Heart left ventricle (tissue), 16 donors: ENCODE results near the gene TSPAN15. TPM values are rescaled to one million over a fixed set of nuclear protein-coding genes. Genes with fewer than 3 reads are reported as not detected.

ENCODE experiments used
- ATAC-seq, 4 donors: fragments of 200-7000 bp; cut with Tn5 transposase; one replicate each; pipeline ENCODE4 v1.9.1; 2020 to 2022; ENCODE audit warnings: moderate library complexity in 4 of 4, mild to moderate bottlenecking in 3 of 4, moderate number of reproducible peaks in 1 of 4
- DNase-seq, 5 donors: peaks; one replicate each; pipeline ENCODE4 v3.0.0-alpha.2; 2020
- H3K27ac ChIP-seq, 12 donors: fragments of 200-600 bp; sonication (generic) in 4 of 12; one replicate each; pipeline versions ENCODE4 v1.5.0 to v1.8.0; 2016 to 2022; ENCODE audit warnings: mild to moderate bottlenecking in 2 of 12
- H3K27me3 ChIP-seq, 9 donors: fragments of 200-600 bp; sonication (generic) in 2 of 9; one replicate each; pipeline versions ENCODE4 v1.5.1 to v1.8.0; 2016 to 2022; ENCODE audit warnings: mild to moderate bottlenecking in 3 of 9
- H3K36me3 ChIP-seq, 9 donors: fragments of 200-600 bp; sonication (generic) in 2 of 9; one replicate each; pipeline versions ENCODE4 v1.5.0 to v1.8.0; 2018 to 2022; ENCODE audit warnings: mild to moderate bottlenecking in 2 of 9
- H3K4me1 ChIP-seq, 12 donors: fragments of 200-600 bp; sonication (generic) in 4 of 12; one replicate each; pipeline versions ENCODE4 v1.5.0 to v1.8.0; 2016 to 2022; ENCODE audit warnings: mild to moderate bottlenecking in 3 of 12
- H3K4me3 ChIP-seq, 12 donors: fragments of 200-600 bp; sonication (generic) in 4 of 12; one replicate each; pipeline versions ENCODE4 v1.5.0 to v1.8.0; 2017 to 2022; ENCODE audit warnings: mild to moderate bottlenecking in 9 of 12, moderate library complexity in 4 of 12
- H3K9me3 ChIP-seq, 12 donors: fragments of 200-600 bp; sonication (generic) in 4 of 12; one replicate each; pipeline versions ENCODE4 v1.5.0 to v1.8.0; 2016 to 2022; ENCODE audit warnings: mild to moderate bottlenecking in 1 of 12
- POLR2A ChIP-seq, 2 donors: fragments of 450-650 bp; IDR thresholded peaks; one replicate each; pipeline ENCODE4 v1.6.1; 2017; ENCODE audit warnings: antibody characterized with exemption in 2 of 2, mild to moderate bottlenecking in 2 of 2, moderate library complexity in 2 of 2
- WGBS, 4 donors: extraction: QIAGEN DNeasy Blood & Tissue Kit in 2 of 4; methylation state at CpG; one replicate each; pipeline versions ENCODE4 v1.1.5 to v1.1.7; 2013 to 2018; 5-methylcytosine and 5-hydroxymethylcytosine counted together
- intact Hi-C, 10 donors: fragments of 100-400 bp; cut with DNase I; formaldehyde crosslinking; loops; one replicate each; pipeline versions ENCODE4 v1.11.1 to v1.14.2; 2022
- polyA plus RNA-seq, 2 donors: library from polyadenylated mRNA; stranded (reverse); fragments of 200-250 nt; gene quantifications; one replicate each; pipeline ENCODE4 v1.2.3, GENCODE V29; 2013
- total RNA-seq, 9 donors: library from RNA; depleted of rRNA in 2 of 9; stranded (reverse); fragments of >200 nt in 2 of 9; fragmentation: NEBNext Ultra II Directional in 3 of 9; extraction: Animal tissue kit (Norgen Biotek cat#: 25700) in 3 of 9; gene quantifications; one replicate each; pipeline versions ENCODE4 v1.1.0 to v1.2.4, GENCODE V29; 2016 to 2023
- TF ChIP-seq, protein P1 (sequence below), 12 donors: fragments of 200-600 bp; sonication (generic) in 4 of 12; IDR thresholded peaks; one replicate each; pipeline versions ENCODE4 v1.5.0 to v1.8.0; 2018 to 2022; ENCODE audit warnings: antibody characterized with exemption in 12 of 12, mild to moderate bottlenecking in 5 of 12
- donor health status: ischemic (EF 13 %, LVEDD 7.1; RV severe dilation, severe dysfunction).
- donor health status: healthy with polysubstance abuse.
- donor health status: DM: no; HTN: yes; CAD: no.
- donor health status: DM: no; HTN: no; CAD: no.
- donor health status: ischemic (EF 25% LVEDD 6.9; RV normal size, moderate dysfunction).
- donor health status: ischemic (EF 25% LVEDD 5.7; RV mildly dilated, moderate dysfunction).
- donor health status: healthy.
- donor health status: DM: yes; HTN: yes; CAD: no.
- donor health status: ischemic (EF 35%, LVEDD 5.7; RV mildly dilated, moderate dysfunction).
- donor health status: nonischemic (EF 11% LVEDD 7.7; RV severe dilation, severe dysfunction).
- donor health status: DM: yes; HTN: yes; CAD: no.
- donor health status: PGD.
- donor health status: ischemic (EF 29% LVEDD 5.4; RV normal size, mild dysfunction).
- donor health status: nonischemic (EF 23%, LVEDD 6.1; RV moderate dilation, normal function).

Gene TSPAN15
- total and polyA plus RNA-seq, 11 donors = 4.5 to 20.2 (median 11.1) TPM

- Histone ChIP-seq H3K4me3 (no peak overlapping the region), H3K4me1 (peaks cover 0 to 10% (median 0%) of the 10 kb centered on the region in 12 donors), H3K27ac (peak overlapping the region in 1 of 12 donors; percentile 87), H3K27me3 (no peaks in the 10 kb centered on the region), H3K36me3 (peaks cover 0 to 6% (median 0%) of the 10 kb centered on the region in 9 donors), H3K9me3 (no peaks in the 10 kb centered on the region)
- DNase-seq (no peak), ATAC-seq (no peak)
- intact Hi-C loops = no loop called here
- TF ChIP-seq POLR2A (IDR thresholded peaks at IDR 0.05) = no peak
- TF ChIP-seq, protein P1, sequence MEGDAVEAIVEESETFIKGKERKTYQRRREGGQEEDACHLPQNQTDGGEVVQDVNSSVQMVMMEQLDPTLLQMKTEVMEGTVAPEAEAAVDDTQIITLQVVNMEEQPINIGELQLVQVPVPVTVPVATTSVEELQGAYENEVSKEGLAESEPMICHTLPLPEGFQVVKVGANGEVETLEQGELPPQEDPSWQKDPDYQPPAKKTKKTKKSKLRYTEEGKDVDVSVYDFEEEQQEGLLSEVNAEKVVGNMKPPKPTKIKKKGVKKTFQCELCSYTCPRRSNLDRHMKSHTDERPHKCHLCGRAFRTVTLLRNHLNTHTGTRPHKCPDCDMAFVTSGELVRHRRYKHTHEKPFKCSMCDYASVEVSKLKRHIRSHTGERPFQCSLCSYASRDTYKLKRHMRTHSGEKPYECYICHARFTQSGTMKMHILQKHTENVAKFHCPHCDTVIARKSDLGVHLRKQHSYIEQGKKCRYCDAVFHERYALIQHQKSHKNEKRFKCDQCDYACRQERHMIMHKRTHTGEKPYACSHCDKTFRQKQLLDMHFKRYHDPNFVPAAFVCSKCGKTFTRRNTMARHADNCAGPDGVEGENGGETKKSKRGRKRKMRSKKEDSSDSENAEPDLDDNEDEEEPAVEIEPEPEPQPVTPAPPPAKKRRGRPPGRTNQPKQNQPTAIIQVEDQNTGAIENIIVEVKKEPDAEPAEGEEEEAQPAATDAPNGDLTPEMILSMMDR (IDR thresholded peaks at IDR 0.05) = no peak
- WGBS, 4 donors = 77 to 84% (median 80%) methylated on average over 4 to 6 of the region's 6 CpGs
These were observed 45.3 kb downstream of the TSPAN15 start for GRCh38 chr10:69496352-69497230.

GRCh38 chr10:69497231-69497561, 45.9 kb downstream of the TSPAN15 start:
- Histone ChIP-seq H3K4me3 (no peak overlapping the region), H3K36me3 (peaks cover 0 to 6% (median 0%) of the 10 kb centered on the region in 9 donors), H3K4me1 (peaks cover 0 to 9% (median 0%) of the 10 kb centered on the region in 12 donors), H3K27me3 (no peaks in the 10 kb centered on the region), H3K9me3 (no peaks in the 10 kb centered on the region), H3K27ac (peak overlapping the region in 1 of 12 donors; percentile 87)
- TF ChIP-seq POLR2A (IDR thresholded peaks at IDR 0.05) = no peak
- TF ChIP-seq, protein P1 (IDR thresholded peaks at IDR 0.05) = no peak
- WGBS, 4 donors = 76 to 89% (median 86%) methylated on average over 5 of the region's 5 CpGs
- DNase-seq (peak in 1 of 5 donors; percentile 12), ATAC-seq (no peak)
- intact Hi-C loops = no loop called here

DNA sequence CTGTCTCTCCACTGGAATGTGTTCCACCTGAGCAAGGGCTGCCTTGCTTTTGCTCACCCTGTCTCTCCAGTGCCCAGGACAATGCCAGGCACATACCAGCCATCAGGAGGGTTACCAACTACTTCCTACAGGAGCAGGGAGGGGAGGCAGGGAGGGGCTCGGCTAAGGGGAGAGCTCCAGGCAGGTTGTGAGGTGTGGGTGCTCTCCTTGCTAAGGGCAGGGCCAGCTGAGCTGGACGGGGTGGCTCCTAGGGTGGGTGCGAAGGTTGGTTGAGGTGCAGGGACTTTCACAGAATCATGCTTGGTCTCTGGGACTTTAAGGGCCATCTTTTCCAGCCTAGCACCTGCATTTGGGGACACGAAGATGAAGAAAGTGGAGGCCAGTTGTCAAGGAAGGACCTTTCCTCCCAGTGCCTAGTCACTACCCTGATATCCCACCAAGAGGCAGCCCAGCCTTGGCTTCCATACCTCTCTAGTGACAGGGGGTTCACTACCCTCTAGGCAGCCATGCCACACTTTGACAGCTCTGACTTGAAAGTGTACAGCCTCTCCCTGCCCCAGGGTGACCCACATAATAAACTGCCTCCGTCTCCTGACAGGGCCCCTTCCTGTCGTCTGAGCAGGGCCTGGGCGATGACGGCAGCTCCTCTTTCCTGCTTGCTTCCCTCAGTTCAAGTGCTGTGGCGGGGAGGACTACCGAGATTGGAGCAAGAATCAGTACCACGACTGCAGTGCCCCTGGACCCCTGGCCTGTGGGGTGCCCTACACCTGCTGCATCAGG, 46.5 kb downstream of the TSPAN15 start:
- ATAC-seq = no peak
- TF ChIP-seq, protein P1 (IDR thresholded peaks at IDR 0.05) = no peak
- no peak for TF ChIP-seq POLR2A (IDR thresholded peaks at IDR 0.05)
- Histone ChIP-seq H3K4me1 (peaks cover 0 to 3% (median 0%) of the 10 kb centered on the region in 12 donors), H3K36me3 (peaks cover 0 to 6% (median 0%) of the 10 kb centered on the region in 9 donors), H3K27ac (peak overlapping the region in 1 of 12 donors; percentile 87), H3K27me3 (no peaks in the 10 kb centered on the region), H3K4me3 (no peak overlapping the region), H3K9me3 (no peaks in the 10 kb centered on the region)
- WGBS, 4 donors = 66 to 80% (median 74%) methylated on average over 11 of the region's 11 CpGs
- peak in 1 of 5 donors; percentile 15 for DNase-seq
- intact Hi-C loops = no loop called here
